DMS53 treated with DMSO at 0.1 percent for 48 hours (cell line): Measurements from ENCODE around the gene DNAH14.

ENCODE experiments used
- DNase-seq: peaks from one replicate; lab custom pipeline; 2025; ENCODE audit not compliant: unreplicated experiment; lab: John Stamatoyannopoulos, UW

The DNAH14 gene

GRCh38 chr1:225425201-225425786, 495.8 kb downstream of the DNAH14 start:
- no peak for DNase-seq

DNA sequence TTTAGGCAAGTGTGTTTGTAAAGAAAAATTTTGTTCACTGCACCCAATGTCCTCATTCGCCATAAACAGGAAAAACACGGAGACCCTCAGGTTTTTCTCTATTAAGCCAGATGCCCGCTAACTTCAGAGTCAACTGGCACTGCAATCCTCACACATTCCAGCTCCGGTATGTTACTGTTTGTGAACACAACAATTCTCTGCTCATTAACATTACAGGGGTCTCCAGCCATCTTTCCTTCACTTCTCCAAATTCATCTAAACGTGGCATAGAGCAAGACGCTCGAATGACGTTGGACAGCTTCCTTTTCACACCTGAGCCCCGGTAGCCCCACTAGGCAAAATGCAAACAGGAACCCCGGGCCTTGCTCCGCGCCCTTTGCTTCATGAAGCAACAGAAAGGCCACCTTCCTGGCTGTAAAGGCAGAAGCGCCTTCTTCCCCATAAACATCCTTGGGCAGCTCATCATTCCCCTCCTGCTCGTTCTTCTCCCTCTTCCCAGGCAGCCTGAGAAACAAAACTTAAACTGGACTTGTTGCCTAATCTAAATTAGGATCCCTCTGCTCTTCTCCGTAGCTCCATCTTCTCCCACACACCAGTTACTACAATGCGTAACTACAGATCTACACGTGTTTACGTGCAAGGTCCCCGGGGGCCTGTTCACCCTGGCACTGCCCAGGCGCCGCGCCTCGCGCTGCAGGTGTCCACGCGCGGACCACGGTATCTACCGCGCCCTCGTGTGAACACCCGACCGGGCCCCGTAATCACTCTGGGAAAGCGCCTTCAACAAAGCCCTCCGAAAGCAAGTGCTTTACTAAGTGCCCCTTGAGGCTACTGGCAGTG, 497.1 kb downstream of the DNAH14 start:
- DNase-seq = no peak

DNA sequence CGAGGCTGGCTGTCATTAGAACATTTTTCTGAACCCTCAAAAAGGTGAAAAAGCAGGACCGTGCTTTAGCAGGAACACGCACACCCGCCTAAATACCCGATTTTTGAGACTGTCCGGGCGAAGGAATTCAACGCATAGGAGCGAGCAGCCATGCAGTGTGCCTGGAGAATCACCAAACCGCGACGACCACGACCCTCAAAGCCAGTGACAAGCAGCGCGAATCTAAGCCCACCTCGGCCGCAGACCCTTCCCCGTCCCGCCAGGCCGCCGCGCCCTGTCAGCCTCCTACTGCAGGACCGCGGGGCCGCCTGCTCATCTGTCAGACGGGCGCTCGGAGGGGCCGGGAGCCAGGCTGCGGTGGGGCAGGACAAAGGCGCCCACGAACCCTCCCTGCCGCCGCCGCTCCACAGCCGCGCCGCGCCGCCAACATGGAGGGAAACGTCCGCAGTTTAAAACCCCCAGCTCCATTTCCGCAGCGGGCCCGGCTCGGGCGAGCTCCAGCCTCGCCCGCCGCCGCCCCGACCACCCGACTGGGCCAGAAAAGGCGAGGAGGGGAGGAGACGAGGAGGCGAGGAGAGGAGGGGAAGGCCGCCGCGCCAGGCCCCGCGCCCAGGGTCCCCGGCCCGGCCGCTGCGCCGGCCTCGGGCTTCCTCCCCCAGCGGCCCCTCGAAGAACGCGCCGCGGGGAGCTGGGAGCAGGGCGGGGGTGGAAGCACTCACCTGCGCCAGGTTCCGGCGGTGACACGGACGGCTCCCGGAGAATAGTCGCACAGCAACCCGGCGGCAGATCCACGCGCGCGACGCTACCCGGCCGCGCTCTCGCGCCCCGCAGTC, 498.0 kb downstream of the DNAH14 start, which contains the start of gene LBR:
Gene LBR, minus strand, starts transcription at position 804 of the 833 bp plus-strand sequence. CDS start 3,963 bp downstream, outside the sequence.
- DNase-seq = no peak

GRCh38 chr1:225428068-225428880, 498.8 kb downstream of the DNAH14 start:
- peak; percentile 70 for DNase-seq

DNA sequence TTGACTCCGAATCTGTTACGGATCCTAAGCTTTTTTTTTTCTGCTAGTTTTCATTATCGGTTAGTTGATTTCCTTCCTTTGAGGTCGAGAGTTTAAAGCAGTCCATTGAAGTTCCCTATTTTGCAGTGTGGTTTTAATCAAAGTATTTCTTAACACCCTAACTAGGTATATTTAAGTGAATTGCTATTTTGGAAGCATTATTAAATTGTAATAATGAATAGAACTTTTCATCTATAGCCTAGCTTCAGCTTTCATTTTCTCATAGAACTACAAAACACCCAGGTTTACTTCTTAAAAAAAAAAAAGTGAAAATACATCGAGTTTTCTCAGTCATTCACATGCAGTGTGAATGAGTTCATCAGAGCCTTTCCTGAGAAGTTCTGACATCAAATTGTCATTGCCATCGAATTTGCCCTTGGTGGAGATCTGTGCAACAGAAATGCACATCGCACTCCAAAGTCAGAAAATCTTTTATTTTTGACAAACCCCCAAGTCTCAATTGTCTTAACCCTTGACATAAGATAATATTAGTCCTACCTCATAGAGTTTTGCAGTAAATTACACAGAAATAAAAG, 499.5 kb downstream of the DNAH14 start:
- no peak for DNase-seq

- DNase-seq = no peak
Measured at GRCh38 chr1:225430301-225430700, 500.8 kb downstream of the DNAH14 start.

- DNase-seq = no peak
Measured at GRCh38 chr1:225431081-225431863, 501.8 kb downstream of the DNAH14 start.

DNA sequence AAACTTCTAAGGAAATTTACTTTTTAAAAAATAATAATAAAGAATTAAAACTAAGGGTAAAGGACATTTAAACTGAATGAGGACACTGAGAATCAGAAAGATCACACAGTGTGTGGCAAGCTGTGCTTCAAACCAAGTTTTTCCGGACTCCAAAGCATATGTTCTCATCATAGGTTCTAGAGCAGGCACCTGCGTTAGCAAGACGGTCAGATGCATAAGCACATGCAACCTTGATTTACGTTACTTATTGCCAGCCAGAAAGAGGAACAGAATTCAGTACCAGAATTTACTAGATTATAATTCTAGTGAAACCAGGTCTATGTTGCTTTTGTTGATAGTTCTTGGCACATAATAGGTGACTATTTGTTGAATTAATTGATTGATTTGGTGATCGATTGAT, 504.6 kb downstream of the DNAH14 start:
- DNase-seq = no peak

DNA sequence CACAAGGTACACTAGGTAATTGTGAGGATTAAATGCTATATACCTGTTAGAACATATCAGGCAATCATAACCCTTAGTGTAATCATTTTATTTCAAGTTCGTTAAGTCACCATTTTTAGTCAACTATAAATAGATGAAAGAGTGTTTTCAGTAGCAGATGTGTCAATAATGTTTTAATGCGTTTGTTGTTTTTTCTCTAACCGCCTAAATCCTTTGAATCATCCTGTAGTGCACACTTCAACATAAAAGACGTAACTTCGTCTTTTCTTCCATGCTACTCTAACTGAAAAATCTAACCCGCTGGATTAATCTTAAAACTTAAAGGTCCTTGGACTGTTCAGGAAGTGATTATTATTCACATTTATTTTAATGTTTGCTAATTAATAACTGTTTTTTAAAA, 505.6 kb downstream of the DNAH14 start:
- DNase-seq = no peak

DNA sequence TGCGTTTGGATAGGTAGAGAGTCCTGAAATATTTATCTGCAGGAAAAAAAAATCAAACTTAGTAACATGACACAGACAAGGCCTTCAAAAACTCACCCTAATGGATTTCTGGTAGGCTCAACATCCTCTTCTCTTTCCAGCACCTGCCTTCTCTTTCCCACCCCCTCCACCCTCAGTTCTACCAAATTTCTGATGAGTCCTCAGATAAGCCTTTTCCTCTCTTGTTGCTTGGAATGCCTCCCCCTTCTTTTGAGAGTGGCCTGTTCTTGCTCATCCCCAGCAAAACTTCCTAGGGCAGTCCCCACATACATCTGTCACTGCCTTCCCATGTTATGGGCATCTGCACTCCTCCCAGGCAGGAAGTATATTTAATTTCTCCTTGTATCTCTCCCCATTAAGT, 506.0 kb downstream of the DNAH14 start:
- no peak for DNase-seq

GRCh38 chr1:225435957-225436392, 506.5 kb downstream of the DNAH14 start:
- no peak for DNase-seq

DNA sequence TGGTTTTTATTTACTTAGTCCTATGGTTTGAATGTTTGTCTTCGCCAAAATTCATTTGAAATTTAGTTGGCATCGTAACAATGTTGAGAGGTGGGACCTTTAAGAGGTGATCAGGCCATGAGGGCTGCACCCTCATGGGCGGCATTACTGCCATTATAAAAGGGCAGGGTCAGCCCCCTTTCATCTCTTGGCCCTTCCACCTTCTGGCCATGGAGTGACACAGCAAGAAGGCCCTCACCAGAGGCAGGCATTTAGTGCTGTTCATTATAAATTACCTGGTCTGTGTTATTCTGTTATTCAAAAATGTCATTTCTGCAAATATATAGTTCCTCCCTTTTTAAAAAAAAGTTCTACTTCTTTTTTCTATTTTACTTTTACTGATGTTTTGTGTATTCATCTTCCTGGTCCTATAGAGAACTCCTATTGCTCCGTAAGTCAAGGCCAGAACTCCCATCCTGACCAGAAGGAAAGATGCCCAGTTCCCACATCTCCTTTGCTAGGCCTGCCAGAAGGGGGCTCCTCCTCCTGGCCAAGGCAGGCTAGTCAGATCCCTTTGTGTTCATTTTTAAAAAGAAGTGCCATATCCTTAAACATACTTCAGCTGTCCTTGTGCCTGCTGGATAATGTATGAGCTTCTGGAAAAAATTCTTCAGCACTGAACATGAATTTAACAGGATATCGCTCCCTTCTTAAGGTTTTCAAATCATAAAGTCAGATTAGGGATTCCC, 508.4 kb downstream of the DNAH14 start:
- DNase-seq = no peak

- peak; percentile 41 for DNase-seq
Measured at GRCh38 chr1:225440380-225441221, 511.1 kb downstream of the DNAH14 start.

DNA sequence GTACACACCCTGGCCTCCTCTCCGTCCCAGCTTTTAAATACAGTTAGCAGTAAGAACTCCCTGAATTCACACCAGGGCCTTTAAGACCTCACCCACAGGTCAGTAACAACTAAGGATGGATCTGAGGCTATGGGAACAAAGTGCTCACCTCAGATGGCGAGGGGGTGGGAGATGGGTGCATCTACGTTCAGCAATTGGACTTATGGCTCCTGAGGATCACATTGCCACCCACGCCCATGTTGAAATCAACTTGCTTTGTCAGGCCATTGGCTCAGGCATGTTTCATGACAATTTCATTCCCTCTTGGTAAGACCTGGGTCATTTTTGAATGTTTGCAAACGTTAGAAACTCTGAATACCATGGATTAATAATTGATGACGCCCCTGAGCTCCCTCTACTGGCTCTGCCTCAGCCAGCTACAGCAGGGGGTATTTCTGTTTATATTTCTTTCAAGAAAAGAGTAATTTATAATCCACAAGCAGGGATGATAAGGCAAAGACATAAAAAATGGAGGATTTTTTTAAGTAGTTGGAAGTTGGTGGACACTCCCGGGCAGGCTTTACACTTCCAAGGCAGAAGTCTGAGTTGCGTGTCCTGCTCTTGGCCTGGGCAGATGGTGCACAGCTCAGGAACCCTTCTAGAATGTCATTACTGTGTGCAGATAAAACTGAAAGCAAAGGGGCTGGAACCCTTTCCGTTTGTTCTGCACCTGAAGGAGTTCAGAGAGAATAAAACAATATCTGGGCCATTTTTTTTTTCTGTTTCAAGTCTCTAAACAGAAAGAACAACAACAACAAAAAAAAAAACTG, 512.0 kb downstream of the DNAH14 start:
- peak; percentile 56 for DNase-seq

DNA sequence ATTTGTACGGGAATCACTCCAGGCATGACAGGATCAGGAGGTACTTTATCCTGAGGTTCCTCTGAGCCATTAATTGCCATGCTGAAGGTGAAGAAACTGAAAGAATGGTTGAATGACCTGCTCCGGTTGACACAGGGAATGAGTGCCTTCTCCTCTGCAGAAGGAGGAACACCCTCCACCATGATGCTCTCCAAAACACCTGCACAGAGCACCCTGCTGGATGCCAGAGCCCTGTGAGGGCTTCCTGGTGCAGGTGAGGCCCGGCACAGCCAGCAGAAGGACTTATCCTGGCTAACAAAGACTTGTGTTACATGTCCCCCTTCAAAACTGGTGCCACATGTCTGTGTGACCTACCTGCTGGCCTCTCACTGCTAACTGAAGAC, 512.6 kb downstream of the DNAH14 start:
- no peak for DNase-seq

GRCh38 chr1:225445639-225446594, 516.4 kb downstream of the DNAH14 start:
- DNase-seq = peak; percentile 31
